Femur (tissue), 1 donor: ENCODE measurements around the gene ARHGAP42.
A peak's percentile ranks its signal among the peaks of the same experiment; 100 is the strongest.
"Not testable (repeated sequence)": the region's sequence is repeated elsewhere in the genome, so short reads cannot be mapped to it uniquely, and the experiment has no call there.

ENCODE experiments used
- DNase-seq: peaks from one replicate; pipeline ENCODE4 v3.0.0-alpha.2; 2017

Gene ARHGAP42

GRCh38 chr11:100687054-100687629, at the start of gene ARHGAP42:
TSS of gene ARHGAP42 (plus strand) at chr11:100687288. CDS start at chr11:100687679, 391 bp downstream.
- DNase-seq: peak; percentile 87

GRCh38 chr11:100637706-100638105, 49.4 kb upstream of the ARHGAP42 start:
- DNase-seq: peak; percentile 25

- DNase-seq: no peak
These were observed 48.4 kb upstream of the ARHGAP42 start for GRCh38 chr11:100638648-100639047.

- peak; percentile 25 for DNase-seq
These were observed 47.9 kb upstream of the ARHGAP42 start for GRCh38 chr11:100639140-100639539.

GRCh38 chr11:100640071-100640470, 47.0 kb upstream of the ARHGAP42 start:
- no peak for DNase-seq

GRCh38 chr11:100640646-100641045, 46.4 kb upstream of the ARHGAP42 start:
- no peak for DNase-seq

- DNase-seq: no peak
These were observed 45.6 kb upstream of the ARHGAP42 start for GRCh38 chr11:100641456-100641855.

GRCh38 chr11:100646545-100646944, 40.5 kb upstream of the ARHGAP42 start:
- DNase-seq: no peak

- DNase-seq: no peak
These were observed 39.2 kb upstream of the ARHGAP42 start for GRCh38 chr11:100647861-100648260.

- no peak for DNase-seq
These were observed 23.5 kb upstream of the ARHGAP42 start for GRCh38 chr11:100663583-100663982.

- no peak for DNase-seq
These were observed 23.1 kb upstream of the ARHGAP42 start for GRCh38 chr11:100663996-100664395.

- not testable (repeated sequence) for DNase-seq
These were observed 20.3 kb upstream of the ARHGAP42 start for GRCh38 chr11:100666816-100667215.

- no peak for DNase-seq
These were observed 19.6 kb upstream of the ARHGAP42 start for GRCh38 chr11:100667449-100667848.

GRCh38 chr11:100670140-100670539, 16.9 kb upstream of the ARHGAP42 start:
- no peak for DNase-seq

GRCh38 chr11:100671471-100671870, 15.6 kb upstream of the ARHGAP42 start:
- no peak for DNase-seq

- no peak for DNase-seq
These were observed 14.5 kb upstream of the ARHGAP42 start for GRCh38 chr11:100672498-100673033.

GRCh38 chr11:100673063-100673462, 14.0 kb upstream of the ARHGAP42 start:
- DNase-seq: no peak

GRCh38 chr11:100674212-100674611, 12.9 kb upstream of the ARHGAP42 start:
- DNase-seq: no peak

GRCh38 chr11:100675115-100675650, 11.9 kb upstream of the ARHGAP42 start:
- DNase-seq: no peak

GRCh38 chr11:100676901-100677300, 10.2 kb upstream of the ARHGAP42 start:
- no peak for DNase-seq

GRCh38 chr11:100677796-100678195, 9.3 kb upstream of the ARHGAP42 start:
- no peak for DNase-seq

- no peak for DNase-seq
These were observed 7.0 kb upstream of the ARHGAP42 start for GRCh38 chr11:100680070-100680469.

- peak; percentile 81 for DNase-seq
These were observed 6.0 kb upstream of the ARHGAP42 start for GRCh38 chr11:100681064-100681502.

- DNase-seq: no peak
These were observed 4.7 kb upstream of the ARHGAP42 start for GRCh38 chr11:100682247-100682969.
